GM12874 (cell line): ENCODE data around the gene PCNT.

Source experiments
- CTCF ChIP-seq: IDR thresholded peaks from 2 replicates; pipeline ENCODE4 v1.5.1; 2011; ENCODE audit warnings: low read depth, mild to moderate bottlenecking, control low read depth, low read length, moderate library complexity; ENCODE audit not compliant: insufficient read depth

PCNT gene

GRCh38 chr21:46443910-46444309, 120.0 kb downstream of the PCNT start:
- TF ChIP-seq CTCF = no peak

DNA sequence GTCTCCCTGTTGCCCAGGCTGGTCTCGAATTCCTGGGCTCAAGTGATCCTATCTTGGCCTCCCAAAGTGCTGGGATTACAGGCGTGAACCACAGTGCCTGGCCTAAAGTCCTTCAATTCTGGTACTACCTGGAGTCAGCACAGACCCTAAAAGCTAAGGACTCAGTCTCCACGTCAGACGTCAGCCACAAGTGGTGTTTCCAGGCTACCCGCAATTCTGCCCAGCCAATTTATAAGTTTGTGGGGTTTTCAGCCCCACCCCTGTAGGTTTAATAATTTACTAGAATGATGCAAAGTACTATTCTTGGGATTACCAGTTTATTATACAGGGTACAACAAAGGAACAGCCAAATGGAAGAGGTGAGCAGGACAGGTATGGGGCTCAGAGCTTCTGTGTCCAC, 124.2 kb downstream of the PCNT start:
- TF ChIP-seq CTCF = no peak

- no peak for TF ChIP-seq CTCF
Observed at GRCh38 chr21:46452710-46453109, 128.8 kb downstream of the PCNT start.

GRCh38 chr21:46454142-46454541, 130.2 kb downstream of the PCNT start:
- no peak for TF ChIP-seq CTCF

GRCh38 chr21:46454634-46455390, 130.9 kb downstream of the PCNT start:
- no peak for TF ChIP-seq CTCF

DNA sequence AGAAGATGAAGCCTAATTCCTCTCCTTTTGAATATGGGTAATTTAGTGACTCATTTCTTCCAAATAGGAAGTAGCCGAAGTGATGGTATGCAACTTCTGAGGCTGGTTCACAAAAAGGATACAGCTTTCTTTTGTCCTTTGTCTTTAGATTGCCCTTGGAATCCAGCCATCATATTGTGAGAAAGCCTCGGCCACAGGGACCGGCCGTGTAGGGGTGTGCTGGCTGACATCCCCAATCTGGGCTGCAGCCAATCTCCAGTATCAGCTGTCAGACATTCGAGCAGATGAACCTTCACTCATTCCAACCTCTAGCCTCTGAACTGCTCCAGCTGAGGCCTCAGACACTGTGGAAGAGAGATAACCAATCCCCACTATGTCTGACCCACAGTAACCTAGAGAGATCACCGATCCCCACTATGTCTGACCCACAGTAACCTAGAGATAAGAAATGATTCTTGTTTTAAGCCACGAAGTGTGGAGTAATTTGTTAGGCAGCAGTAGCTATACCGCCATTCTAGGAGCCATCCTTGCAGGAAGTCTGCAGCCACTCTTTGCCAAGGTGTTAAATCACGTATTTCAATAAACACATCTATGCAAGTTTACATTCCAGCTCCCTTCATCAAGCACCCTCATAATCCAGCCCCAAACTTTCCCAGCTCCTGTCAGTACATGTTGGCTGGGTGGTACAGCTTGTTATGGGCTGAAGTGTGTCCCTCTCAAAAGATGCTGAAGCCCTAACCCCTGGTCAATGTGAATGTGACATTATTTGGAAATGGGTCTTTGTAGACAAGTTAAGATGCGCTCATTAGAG, 131.8 kb downstream of the PCNT start:
- TF ChIP-seq CTCF = no peak

DNA sequence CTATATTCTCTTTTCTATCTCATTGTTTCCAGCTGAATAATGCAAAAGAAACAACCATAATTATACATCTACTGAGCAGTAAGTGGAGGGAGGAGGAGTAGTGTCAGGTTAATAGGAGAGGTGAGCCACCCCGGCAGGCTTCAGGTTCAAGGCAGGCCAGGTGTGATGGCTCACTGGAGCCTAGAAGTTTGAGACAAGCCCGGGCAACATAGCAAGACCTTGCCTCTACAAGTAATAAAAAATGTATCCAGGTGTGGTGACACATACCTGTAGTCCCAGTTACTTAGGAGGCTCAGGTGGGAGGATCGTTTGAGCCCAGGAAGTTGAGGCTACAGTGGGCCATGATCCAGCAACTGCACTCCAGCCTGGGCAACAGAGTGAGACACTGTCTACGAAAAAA, 132.8 kb downstream of the PCNT start:
- no peak for TF ChIP-seq CTCF
